ENCODE data around the gene FGGY. TPM values are rescaled to one million over a fixed set of nuclear protein-coding genes. Genes with fewer than 3 reads are reported as not detected.

FGGY gene
- total RNA-seq, 1 experiment from 2014 or later: 17.8 TPM

DNA sequence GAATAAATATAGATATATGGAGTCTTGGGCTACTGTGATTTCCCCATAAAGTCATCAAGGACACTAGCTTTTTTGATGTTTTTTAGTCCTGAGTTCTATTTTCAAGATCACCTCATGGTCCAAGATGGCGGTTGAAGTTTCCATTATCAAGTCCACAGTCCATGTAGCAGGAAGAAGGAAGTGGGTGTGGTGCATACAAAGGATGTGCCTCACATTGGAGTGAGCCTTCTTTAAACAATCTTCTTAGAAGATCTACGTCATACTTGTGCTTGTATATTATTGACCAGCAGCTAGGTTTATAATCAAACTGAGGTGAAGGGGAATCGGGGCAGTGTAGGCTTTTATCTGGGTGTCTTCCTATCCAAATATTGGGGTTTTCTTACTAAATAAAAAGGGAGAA is 93.4 kb downstream of the FGGY start:
- Histone ChIP-seq H3K36me3 (ENCODE audit: low read depth) (no peaks in the 10 kb centered on the region), H4K20me1 (ENCODE audit: insufficient read depth) (no peaks in the 10 kb centered on the region), H3K4me1 (replicated peaks; ENCODE audit: insufficient read depth) (no peaks in the 10 kb centered on the region), H2AFZ (no peak overlapping the region), H3K4me2 (no peak overlapping the region), H3K27ac (no peak overlapping the region), H3K79me2 (ENCODE audit: low read depth) (no peaks in the 10 kb centered on the region), H3K9me2 (ENCODE audit: insufficient read depth) (no peaks in the 10 kb centered on the region), H3F3A (ENCODE audit: insufficient read depth, low read depth) (no peaks in the 10 kb centered on the region), H3K27me3 (ENCODE audit: insufficient read depth, low read depth) (no peaks in the 10 kb centered on the region), H3K4me3 (no peak overlapping the region), H3K9me3 (ENCODE audit: insufficient read depth, low read depth) (no peaks in the 10 kb centered on the region)
- TF ChIP-seq, protein P1, sequence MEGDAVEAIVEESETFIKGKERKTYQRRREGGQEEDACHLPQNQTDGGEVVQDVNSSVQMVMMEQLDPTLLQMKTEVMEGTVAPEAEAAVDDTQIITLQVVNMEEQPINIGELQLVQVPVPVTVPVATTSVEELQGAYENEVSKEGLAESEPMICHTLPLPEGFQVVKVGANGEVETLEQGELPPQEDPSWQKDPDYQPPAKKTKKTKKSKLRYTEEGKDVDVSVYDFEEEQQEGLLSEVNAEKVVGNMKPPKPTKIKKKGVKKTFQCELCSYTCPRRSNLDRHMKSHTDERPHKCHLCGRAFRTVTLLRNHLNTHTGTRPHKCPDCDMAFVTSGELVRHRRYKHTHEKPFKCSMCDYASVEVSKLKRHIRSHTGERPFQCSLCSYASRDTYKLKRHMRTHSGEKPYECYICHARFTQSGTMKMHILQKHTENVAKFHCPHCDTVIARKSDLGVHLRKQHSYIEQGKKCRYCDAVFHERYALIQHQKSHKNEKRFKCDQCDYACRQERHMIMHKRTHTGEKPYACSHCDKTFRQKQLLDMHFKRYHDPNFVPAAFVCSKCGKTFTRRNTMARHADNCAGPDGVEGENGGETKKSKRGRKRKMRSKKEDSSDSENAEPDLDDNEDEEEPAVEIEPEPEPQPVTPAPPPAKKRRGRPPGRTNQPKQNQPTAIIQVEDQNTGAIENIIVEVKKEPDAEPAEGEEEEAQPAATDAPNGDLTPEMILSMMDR (conservative IDR thresholded peaks at IDR 0.05): no peak
- CTCF ChIA-PET: no interaction called here
- DNase-seq: no peak
- intact Hi-C loops (cut with micrococcal nuclease; ENCODE audit: unreplicated experiment): no loop called here
- POLR2A ChIA-PET (ENCODE audit: unreplicated experiment): no interaction called here
- no TSS peak for BruUV-seq (replicated peaks)

DNA sequence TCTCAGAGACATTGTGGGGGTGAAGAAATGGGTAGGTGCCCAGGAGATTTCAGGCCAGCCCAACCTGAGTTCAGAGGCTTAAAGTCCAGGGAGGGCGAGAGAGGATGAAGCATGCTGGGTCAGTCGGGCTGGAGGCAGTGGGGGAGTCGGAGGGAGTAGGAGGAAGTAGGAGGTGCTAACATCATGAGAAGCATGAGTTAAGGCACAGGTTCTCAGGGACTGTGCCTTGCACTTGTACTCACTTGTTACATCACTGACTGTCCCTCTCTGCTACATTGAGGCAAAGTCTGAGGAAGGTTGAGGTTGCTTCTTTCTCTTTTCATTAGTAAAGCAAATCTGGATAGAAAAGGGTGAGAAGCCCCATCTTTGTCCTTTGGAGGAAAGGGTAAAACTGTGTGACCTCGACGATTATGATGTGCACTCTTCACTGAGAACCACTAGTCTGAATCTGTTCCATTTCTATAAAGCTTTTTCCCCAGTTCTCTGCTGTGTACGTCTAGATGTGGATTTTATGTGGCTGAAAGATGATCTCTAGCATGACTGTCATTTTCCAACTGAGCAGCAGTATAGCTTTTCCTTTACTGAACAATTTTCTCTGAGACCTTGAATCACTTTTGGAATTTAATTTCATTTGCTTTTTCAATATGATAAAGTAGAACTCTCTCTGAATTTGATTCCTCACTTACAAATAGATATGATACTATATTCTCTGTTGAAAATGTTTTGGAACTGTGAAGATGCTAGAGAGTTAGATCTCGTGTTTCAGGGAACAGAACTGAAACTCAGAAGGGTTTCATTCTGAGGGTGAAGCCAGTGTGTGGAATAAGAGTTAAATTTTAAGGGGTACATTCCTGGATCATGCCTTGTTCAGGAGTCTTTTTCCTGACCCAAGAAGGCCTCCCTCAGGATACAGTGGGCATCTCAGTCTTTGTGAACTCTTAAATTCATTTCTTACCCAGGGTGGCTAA is 94.6 kb downstream of the FGGY start:
- ChIA-PET POLR2A (ENCODE audit: unreplicated experiment) (no interaction called here), CTCF (no interaction called here)
- Histone ChIP-seq H3K9me2 (ENCODE audit: insufficient read depth) (no peaks in the 10 kb centered on the region), H2AFZ (no peak overlapping the region), H3K36me3 (ENCODE audit: low read depth) (no peaks in the 10 kb centered on the region), H3K27me3 (ENCODE audit: insufficient read depth, low read depth) (no peaks in the 10 kb centered on the region), H3K4me2 (no peak overlapping the region), H3F3A (ENCODE audit: insufficient read depth, low read depth) (no peaks in the 10 kb centered on the region), H4K20me1 (ENCODE audit: insufficient read depth) (no peaks in the 10 kb centered on the region), H3K27ac (no peak overlapping the region), H3K9me3 (ENCODE audit: insufficient read depth, low read depth) (no peaks in the 10 kb centered on the region), H3K4me3 (no peak overlapping the region), H3K79me2 (ENCODE audit: low read depth) (no peaks in the 10 kb centered on the region), H3K4me1 (replicated peaks; ENCODE audit: insufficient read depth) (no peaks in the 10 kb centered on the region)
- BruUV-seq (replicated peaks): no TSS peak
- DNase-seq: no peak
- no peak for TF ChIP-seq EZH2 (IDR thresholded peaks at IDR 0.05; ENCODE audit: low read depth)
- TF ChIP-seq, protein P1 (conservative IDR thresholded peaks at IDR 0.05): no peak
- intact Hi-C loops (cut with micrococcal nuclease; ENCODE audit: unreplicated experiment): no loop called here

GRCh38 chr1:59393211-59394180 is 96.6 kb downstream of the FGGY start:
- Histone ChIP-seq H3K4me2 (no peak overlapping the region), H3K27me3 (ENCODE audit: insufficient read depth, low read depth) (no peaks in the 10 kb centered on the region), H3K9me3 (ENCODE audit: insufficient read depth, low read depth) (no peaks in the 10 kb centered on the region), H3K4me1 (replicated peaks; ENCODE audit: insufficient read depth) (no peaks in the 10 kb centered on the region), H3K4me3 (no peak overlapping the region), H3K36me3 (ENCODE audit: low read depth) (no peaks in the 10 kb centered on the region), H3K79me2 (ENCODE audit: low read depth) (no peaks in the 10 kb centered on the region), H2AFZ (no peak overlapping the region), H3F3A (ENCODE audit: insufficient read depth, low read depth) (no peaks in the 10 kb centered on the region), H3K27ac (no peak overlapping the region), H4K20me1 (ENCODE audit: insufficient read depth) (no peaks in the 10 kb centered on the region), H3K9me2 (ENCODE audit: insufficient read depth) (no peaks in the 10 kb centered on the region)
- ChIA-PET POLR2A (ENCODE audit: unreplicated experiment) (interaction anchor here (0.6 kb wide), 1 partner anchor 242 kb away, joined by 5 read pairs; no protein-coding TSS in a partner anchor), CTCF (no interaction called here)
- intact Hi-C loops (cut with micrococcal nuclease; ENCODE audit: unreplicated experiment): no loop called here
- no peak for TF ChIP-seq EZH2 (IDR thresholded peaks at IDR 0.05; ENCODE audit: low read depth)
- TF ChIP-seq, protein P1 (conservative IDR thresholded peaks at IDR 0.05): no peak
- no TSS peak for BruUV-seq (replicated peaks)
- no peak for DNase-seq
